Measurements from ENCODE around the gene MCTP1.
"Not testable (repeated sequence)": the region's sequence is repeated elsewhere in the genome, so short reads cannot be mapped to it uniquely, and the experiment has no call there.

The MCTP1 gene

DNA sequence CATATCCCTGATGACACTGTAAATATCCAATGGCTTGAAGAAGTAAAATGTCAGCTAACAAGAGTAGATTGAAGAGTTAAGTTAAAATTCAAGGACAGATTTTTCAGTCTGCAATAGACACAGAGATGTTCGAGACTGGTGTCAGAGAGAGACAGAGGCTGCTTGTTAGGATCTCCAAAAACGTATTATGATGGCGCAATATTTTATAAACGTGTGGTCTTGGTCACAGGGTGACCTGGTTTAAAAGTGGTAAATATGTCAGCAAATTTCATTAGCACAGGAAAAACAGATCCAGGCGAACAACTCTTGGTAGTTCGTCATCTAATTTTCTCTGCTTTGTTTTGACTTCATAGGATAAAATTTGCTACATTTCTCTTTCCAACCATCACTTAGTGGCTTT is 317.4 kb downstream of the MCTP1 start:
- no peak for DNase-seq (ENCODE audit: low read depth in 2 of 2)

DNA sequence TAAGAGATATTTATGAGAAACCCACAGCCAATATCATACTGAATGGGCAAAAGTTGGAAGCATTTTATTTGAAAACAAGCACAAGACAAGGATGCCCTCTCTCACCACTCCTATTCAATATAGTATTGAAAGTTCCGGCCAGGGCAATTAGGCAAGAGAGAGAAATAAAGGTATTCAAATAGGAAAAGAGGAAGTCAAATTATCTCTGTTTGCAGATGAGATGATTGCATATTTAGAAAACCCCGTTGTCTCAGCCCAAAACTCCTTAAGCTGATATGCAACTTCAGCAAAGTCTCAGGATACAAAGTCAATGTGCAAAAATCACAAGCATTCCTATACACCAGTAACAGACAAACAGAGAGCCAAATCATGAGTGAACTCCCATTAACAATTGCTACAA is 325.6 kb downstream of the MCTP1 start:
- not testable (repeated sequence) for DNase-seq (ENCODE audit: low read depth in 2 of 2)

DNA sequence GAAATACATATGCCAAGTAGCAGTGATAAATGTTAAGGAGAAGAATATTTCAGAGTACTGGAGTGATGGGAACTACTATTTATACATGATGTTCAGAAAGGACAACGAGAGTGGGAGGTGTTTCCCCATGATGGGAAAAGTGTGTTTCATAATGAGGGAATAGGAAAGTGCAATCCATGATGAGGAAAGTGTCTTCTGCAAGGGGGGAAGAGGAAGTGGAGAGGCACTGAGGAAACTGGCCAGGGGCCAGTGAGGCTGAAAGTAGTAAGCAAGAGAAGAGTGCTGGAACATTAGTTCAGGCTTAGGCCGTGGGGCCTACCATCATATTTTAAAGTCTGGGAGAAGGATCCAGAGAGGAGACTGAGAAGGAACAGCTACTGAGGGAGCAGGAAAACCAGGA is 339.2 kb downstream of the MCTP1 start:
- DNase-seq (ENCODE audit: low read depth in 2 of 2), result no peak

- DNase-seq (ENCODE audit: low read depth in 2 of 2), result no peak
Measured at GRCh38 chr5:94944160-94944559, 340.7 kb downstream of the MCTP1 start.

- no peak for DNase-seq (ENCODE audit: low read depth in 2 of 2)
Measured at GRCh38 chr5:94941122-94941755, 343.7 kb downstream of the MCTP1 start.

DNA sequence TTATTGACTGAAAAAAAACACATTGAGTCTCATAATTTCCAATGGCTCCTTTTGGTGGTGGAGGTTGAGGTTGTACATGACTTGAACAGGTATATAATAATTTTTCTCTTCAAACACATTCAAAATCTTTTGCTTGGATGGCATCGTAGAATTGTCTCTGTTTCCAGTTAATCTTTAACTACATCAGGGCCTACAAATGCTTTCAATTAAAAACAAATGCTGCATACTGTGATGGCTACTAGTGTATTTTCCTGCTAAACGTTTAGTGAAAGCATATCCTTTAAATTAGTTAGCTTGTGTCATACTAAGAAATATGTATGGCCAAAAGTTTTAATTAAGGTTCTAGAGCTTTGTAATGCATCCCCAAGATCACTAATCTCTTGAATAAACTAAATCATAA is 352.6 kb downstream of the MCTP1 start:
- no peak for DNase-seq (ENCODE audit: low read depth in 2 of 2)

GRCh38 chr5:94928891-94929290 is 356.0 kb downstream of the MCTP1 start:
- no peak for DNase-seq (ENCODE audit: low read depth in 2 of 2)

GRCh38 chr5:94920570-94920969 is 364.3 kb downstream of the MCTP1 start:
- DNase-seq (ENCODE audit: low read depth in 2 of 2), result no peak

DNA sequence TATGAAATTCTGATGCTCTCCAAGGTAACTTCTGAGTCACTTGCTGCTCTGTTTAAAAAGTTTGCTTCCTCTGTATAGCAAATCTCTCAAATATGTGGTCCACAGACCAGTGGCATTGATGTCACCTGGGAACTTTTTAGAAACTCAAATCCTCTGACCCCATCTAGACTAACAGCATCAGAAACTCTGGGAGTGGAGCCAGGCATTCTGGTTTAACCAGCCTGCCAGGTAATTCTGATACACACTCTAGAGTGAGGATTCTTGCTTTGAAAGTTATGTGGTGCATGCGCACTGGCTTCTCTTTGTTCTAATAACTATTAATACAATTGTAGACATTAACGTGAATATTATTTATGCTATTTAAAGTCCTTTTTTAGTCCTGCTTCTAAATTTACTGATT is 368.3 kb downstream of the MCTP1 start:
- DNase-seq (ENCODE audit: low read depth in 2 of 2), result no peak

- no peak for DNase-seq (ENCODE audit: low read depth in 2 of 2)
Measured at GRCh38 chr5:94911276-94911675, 373.6 kb downstream of the MCTP1 start.

DNA sequence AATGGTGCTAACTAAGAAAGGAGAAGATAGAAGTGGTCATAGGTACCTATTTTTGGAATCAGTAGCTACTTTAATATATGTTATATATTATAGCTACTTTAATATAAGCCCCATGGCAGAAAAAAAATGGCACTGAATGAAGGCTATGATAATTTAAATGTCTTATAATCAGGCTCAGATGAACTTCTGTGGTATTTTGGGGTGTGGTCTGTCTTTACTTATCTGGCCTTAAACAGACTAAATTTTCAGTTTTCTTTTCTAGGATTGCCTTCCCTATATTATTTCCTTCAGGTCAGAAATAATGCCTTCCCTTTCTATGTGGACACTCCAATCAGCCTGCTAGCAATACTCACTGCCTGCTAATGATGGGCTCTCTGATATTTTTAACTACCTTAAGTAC is 374.2 kb downstream of the MCTP1 start:
- DNase-seq (ENCODE audit: low read depth in 2 of 2), result no peak

DNA sequence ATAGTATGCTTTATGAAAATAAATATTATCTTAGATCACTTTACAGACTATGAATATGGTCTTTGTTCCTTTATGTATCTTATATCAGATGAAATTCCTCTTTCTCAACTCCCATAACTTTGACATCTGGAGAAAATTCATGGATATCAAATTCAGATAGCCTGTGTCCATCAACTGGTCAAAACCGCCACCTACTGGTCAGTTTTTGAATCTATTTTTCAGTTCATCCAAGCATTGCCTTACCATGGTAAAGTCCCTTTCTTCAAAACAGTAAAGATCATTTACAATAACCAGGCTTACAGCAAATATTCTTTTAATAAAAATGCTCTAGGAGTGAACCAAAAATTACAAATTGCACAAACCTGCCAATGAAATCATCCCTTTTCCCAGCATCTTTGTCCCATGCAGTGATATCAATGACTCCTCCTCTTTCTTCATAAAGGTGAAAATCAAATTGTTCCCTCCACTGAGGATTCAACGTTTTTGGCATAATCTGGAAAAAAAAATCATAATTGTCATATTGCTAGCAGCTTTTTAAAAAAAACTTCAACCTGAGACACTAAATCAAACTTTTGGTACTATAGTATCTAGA is 375.9 kb downstream of the MCTP1 start:
- DNase-seq (ENCODE audit: low read depth in 2 of 2), result no peak

DNA sequence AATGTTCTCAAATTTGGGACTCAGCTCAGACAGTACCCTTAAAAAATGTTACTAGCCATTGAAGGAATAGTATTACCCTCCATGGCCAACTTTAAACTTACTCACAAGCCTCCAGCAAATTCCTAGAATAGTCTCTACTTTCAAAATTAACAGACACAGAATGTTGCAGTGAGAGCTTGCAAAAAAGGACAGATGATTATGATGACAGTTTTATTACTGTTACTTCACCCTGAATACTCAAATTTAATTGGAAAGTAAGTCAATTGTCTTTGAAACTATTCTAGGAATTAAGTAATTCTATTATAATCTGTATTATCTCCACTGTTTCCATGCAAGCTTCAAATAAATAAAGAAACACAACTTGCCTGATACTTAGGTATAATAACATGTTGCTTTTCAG is 378.1 kb downstream of the MCTP1 start:
- DNase-seq (ENCODE audit: low read depth in 2 of 2), result no peak

DNA sequence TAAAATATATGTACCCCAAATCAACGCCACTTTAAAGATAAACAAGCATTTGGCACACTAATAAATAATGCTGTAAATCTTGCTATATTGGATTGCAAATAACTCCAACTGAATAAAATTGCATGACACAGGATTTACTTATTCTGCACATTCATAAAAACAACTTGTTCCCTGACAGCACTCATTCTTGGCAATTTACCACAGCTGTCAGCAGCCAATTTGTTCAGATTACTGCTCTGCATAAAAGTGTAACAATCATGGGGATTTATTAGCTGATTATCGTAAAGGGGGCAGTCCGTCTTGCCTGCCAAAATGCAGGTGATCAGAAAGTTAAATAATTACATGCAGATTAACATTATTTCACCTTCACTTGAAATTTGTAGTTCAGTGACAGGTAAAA is 381.2 kb downstream of the MCTP1 start:
- DNase-seq (ENCODE audit: low read depth in 2 of 2), result no peak

DNA sequence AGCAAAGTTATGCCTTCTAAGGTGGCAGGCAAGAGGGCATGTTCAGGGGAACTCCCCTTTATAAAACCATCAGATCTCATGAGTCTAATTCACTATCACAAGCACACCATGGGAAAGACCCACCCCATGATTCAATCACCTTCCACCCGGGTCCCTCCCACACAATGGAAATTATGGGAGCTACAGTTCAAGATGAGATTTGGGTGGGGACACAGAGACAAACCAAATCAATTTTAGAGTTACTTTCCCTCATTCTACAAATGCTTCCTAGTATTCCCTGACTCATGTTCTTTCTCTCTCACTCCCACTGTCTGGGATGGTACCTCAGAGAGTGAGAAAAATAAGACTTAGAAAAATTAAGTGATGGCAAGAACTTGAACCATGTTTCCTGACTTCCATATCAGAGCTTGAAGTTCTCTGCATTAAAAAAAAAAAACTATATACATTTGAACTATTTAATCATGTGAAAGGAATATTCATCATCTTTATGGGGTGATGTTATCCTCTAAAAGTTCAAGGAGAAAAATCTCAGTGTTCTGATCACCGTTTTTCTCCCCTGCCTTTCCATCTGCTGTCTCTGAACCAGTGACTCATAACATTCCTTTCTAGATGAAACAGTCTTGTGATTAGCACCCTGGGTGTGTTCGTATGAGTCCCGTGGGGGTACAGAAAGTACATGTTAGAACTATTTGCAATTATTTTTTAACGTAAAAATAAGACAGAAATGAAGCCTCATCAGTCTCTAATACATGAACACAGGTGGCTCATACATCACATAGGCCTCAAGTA is 383.5 kb downstream of the MCTP1 start:
- no peak for DNase-seq (ENCODE audit: low read depth in 2 of 2)

- DNase-seq (ENCODE audit: low read depth in 2 of 2), result no peak
Measured at GRCh38 chr5:94900006-94900505, 384.8 kb downstream of the MCTP1 start.

GRCh38 chr5:94893412-94894135 is 391.3 kb downstream of the MCTP1 start:
- DNase-seq (ENCODE audit: low read depth in 2 of 2), result no peak

- no peak for DNase-seq (ENCODE audit: low read depth in 2 of 2)
Measured at GRCh38 chr5:94891972-94892371, 392.9 kb downstream of the MCTP1 start.

GRCh38 chr5:94891565-94891964 is 393.3 kb downstream of the MCTP1 start:
- DNase-seq (ENCODE audit: low read depth in 2 of 2), result no peak

- no peak for DNase-seq (ENCODE audit: low read depth in 2 of 2)
Measured at GRCh38 chr5:94890907-94891306, 394.0 kb downstream of the MCTP1 start.

DNA sequence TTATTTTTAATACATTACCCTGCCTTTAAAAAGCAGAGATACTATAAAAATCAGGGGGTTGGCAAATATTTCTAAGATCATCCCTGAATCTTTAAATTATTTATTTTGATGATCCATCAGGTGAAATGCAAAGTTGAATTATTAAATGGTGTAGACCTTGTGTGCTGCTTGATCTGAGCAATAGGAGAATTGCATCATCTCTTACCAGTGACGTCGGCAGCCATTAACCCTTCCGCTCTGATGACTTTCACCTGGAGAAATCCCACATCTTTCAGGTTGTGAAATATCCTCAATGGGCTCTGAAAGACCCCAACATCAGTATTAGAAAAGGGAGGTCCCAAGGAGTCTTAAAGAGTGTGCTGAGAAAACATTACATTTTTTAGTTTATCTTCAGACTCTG is 396.2 kb downstream of the MCTP1 start:
- DNase-seq (ENCODE audit: low read depth in 2 of 2), result no peak

- no peak for DNase-seq (ENCODE audit: low read depth in 2 of 2)
Measured at GRCh38 chr5:94885931-94886330, 399.0 kb downstream of the MCTP1 start.
